Tibial nerve (tissue), 4 donors: Measurements from ENCODE around the gene BDH1.

ENCODE experiments used
- EP300 ChIP-seq, 2 donors: sonication (generic); formaldehyde crosslinking; IDR thresholded peaks; one replicate each; pipeline ENCODE4 v1.6.1; 2017; ENCODE audit warnings: antibody characterized with exemption in 2 of 2, mild to moderate bottlenecking in 1 of 2
- TF ChIP-seq, protein P1 (sequence below), 5 experiments: fragments of 200-600 bp in 3 of 5; fragments of 450-650 bp in 2 of 5; sonication (generic) in 3 of 5; IDR thresholded peaks; one replicate each; pipeline ENCODE4 v1.5.1; 2016 to 2019; ENCODE audit warnings: antibody characterized with exemption in 5 of 5, mild to moderate bottlenecking in 3 of 5, moderate library complexity in 2 of 5

DNA sequence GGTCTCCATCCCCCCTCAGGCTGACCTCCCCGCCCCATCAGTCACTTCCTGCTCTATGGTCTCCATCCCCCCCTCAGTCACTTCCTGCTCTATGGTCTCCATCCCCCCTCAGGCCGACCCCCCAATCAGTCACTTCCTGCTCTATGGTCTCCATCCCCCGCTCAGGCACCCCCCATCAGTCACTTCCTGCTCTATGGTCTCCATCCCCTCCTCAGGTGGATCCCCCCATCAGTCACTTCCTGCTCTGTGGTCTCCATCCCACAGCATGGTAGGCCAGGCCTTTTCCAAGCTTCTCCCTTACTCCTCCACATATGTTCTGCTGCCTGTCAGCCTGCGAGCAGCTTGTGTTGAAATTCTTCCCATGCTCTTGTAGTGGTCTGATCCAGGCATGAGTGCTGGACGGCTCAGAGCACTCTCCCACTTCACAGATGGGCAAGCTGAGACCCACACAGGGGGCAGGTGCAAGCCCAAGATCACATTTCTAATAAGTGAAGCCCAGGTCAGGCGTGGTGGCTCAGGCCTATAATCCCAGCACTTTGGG is 36.8 kb downstream of the BDH1 start:
- no peak for TF ChIP-seq EP300 (IDR thresholded peaks at IDR 0.05)
- TF ChIP-seq, protein P1, sequence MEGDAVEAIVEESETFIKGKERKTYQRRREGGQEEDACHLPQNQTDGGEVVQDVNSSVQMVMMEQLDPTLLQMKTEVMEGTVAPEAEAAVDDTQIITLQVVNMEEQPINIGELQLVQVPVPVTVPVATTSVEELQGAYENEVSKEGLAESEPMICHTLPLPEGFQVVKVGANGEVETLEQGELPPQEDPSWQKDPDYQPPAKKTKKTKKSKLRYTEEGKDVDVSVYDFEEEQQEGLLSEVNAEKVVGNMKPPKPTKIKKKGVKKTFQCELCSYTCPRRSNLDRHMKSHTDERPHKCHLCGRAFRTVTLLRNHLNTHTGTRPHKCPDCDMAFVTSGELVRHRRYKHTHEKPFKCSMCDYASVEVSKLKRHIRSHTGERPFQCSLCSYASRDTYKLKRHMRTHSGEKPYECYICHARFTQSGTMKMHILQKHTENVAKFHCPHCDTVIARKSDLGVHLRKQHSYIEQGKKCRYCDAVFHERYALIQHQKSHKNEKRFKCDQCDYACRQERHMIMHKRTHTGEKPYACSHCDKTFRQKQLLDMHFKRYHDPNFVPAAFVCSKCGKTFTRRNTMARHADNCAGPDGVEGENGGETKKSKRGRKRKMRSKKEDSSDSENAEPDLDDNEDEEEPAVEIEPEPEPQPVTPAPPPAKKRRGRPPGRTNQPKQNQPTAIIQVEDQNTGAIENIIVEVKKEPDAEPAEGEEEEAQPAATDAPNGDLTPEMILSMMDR (IDR thresholded peaks at IDR 0.05) = no peak
